H9 (cell line): ENCODE data around the gene EML1. TPM values are rescaled to one million over a fixed set of nuclear protein-coding genes. Genes with fewer than 3 reads are reported as not detected.
A peak's percentile ranks its signal among the peaks of the same experiment; 100 is the strongest.

Experiments
- DNase-seq: peaks from one replicate; pipeline ENCODE4 v3.0.0-alpha.2; 2017
- H2AFZ ChIP-seq: one replicate; pipeline ENCODE4 v1.6.1; 2013; ENCODE audit warnings: mild to moderate bottlenecking, low read length, control low read depth, moderate library complexity
- H2AK5ac ChIP-seq: 2 replicates; pipeline ENCODE4 v1.6.1; 2013; ENCODE audit warnings: low read length, control low read depth, mixed read lengths; ENCODE audit not compliant: insufficient read length
- H2BK120ac ChIP-seq: one replicate; pipeline ENCODE4 v1.6.1; 2013; ENCODE audit warnings: low read depth, mild to moderate bottlenecking, low read length, control low read depth, inconsistent platforms; ENCODE audit not compliant: poor library complexity, severe bottlenecking
- H2BK12ac ChIP-seq: 2 replicates; pipeline ENCODE4 v1.6.1; 2013; ENCODE audit warnings: low read length, control low read depth, mixed read lengths, low read depth; ENCODE audit not compliant: insufficient read length
- H2BK15ac ChIP-seq: 2 replicates; pipeline ENCODE4 v1.6.1; 2013; ENCODE audit warnings: low read depth, low read length, control low read depth
- H2BK20ac ChIP-seq: one replicate; pipeline ENCODE4 v1.6.1; 2013; ENCODE audit warnings: low read depth, mild to moderate bottlenecking, low read length, control low read depth, inconsistent platforms; ENCODE audit not compliant: poor library complexity, severe bottlenecking
- H2BK5ac ChIP-seq: 2 replicates; pipeline ENCODE4 v1.6.1; 2013; ENCODE audit warnings: low read length, control low read depth, mixed read lengths; ENCODE audit not compliant: insufficient read length
- H3K14ac ChIP-seq: 2 replicates; pipeline ENCODE4 v1.6.1; 2013; ENCODE audit warnings: low read length, control low read depth; ENCODE audit not compliant: insufficient read depth
- H3K18ac ChIP-seq: 2 replicates; pipeline ENCODE4 v1.6.1; 2013; ENCODE audit warnings: low read depth, mild to moderate bottlenecking, mixed read lengths, low read length, control low read depth; ENCODE audit not compliant: insufficient read length
- H3K23ac ChIP-seq: 2 replicates; pipeline ENCODE4 v1.6.1; 2013; ENCODE audit warnings: low read length, control low read depth, mixed read lengths, low read depth; ENCODE audit not compliant: insufficient read length
- H3K23me2 ChIP-seq: 2 replicates; pipeline ENCODE4 v1.6.1; 2013; ENCODE audit warnings: low read depth, mild to moderate bottlenecking, mixed read lengths, low read length, control low read depth; ENCODE audit not compliant: insufficient read length, poor library complexity, severe bottlenecking
- H3K27ac ChIP-seq: 2 replicates; pipeline ENCODE4 v1.5.1; 2013; ENCODE audit warnings: low read length, control low read depth, mixed read lengths, low read depth; ENCODE audit not compliant: insufficient read length
- H3K27me3 ChIP-seq: 2 replicates; pipeline ENCODE4 v1.6.1; 2013; ENCODE audit warnings: low read length, control low read depth, inconsistent platforms; ENCODE audit not compliant: insufficient read depth
- H3K4ac ChIP-seq: 2 replicates; pipeline ENCODE4 v1.6.1; 2013; ENCODE audit warnings: low read depth, mild to moderate bottlenecking, control low read depth, inconsistent platforms, low read length, moderate library complexity
- H3K4me1 ChIP-seq: 2 replicates; pipeline ENCODE4 v1.6.1; 2013; ENCODE audit warnings: low read length, control low read depth, inconsistent platforms; ENCODE audit not compliant: insufficient read depth
- H3K4me2 ChIP-seq: 2 replicates; pipeline ENCODE4 v1.6.1; 2013; ENCODE audit warnings: low read length, control low read depth, mixed read lengths; ENCODE audit not compliant: insufficient read length, insufficient read depth
- H3K56ac ChIP-seq: 2 replicates; pipeline ENCODE4 v1.6.1; 2013; ENCODE audit warnings: low read depth, mild to moderate bottlenecking, mixed read lengths, low read length, control low read depth; ENCODE audit not compliant: insufficient read length
- H3K79me1 ChIP-seq: 2 replicates; pipeline ENCODE4 v1.6.1; 2013; ENCODE audit warnings: low read depth, mild to moderate bottlenecking, moderate library complexity, low read length, control low read depth, inconsistent platforms; ENCODE audit not compliant: insufficient read depth, poor library complexity, severe bottlenecking
- H3K79me2 ChIP-seq: 2 replicates; pipeline ENCODE4 v1.6.1; 2013; ENCODE audit warnings: low read length, control low read depth, inconsistent platforms; ENCODE audit not compliant: insufficient read depth
- H3K9ac ChIP-seq: 2 replicates; pipeline ENCODE4 v1.6.1; 2013; ENCODE audit warnings: low read length, control low read depth, mixed read lengths; ENCODE audit not compliant: insufficient read length; ENCODE audit errors: extremely low read depth
- H3K9me3 ChIP-seq: one replicate; pipeline ENCODE4 v1.6.1; 2013; ENCODE audit warnings: low read depth, low read length, inconsistent platforms; ENCODE audit not compliant: control insufficient read depth
- H3T11ph ChIP-seq: one replicate; pipeline ENCODE4 v1.6.1; 2013; ENCODE audit warnings: mild to moderate bottlenecking, low read length, control low read depth, inconsistent platforms
- H4K20me1 ChIP-seq: one replicate; pipeline ENCODE4 v1.6.1; 2013; ENCODE audit not compliant: control insufficient read depth, insufficient read length, insufficient read depth
- H4K5ac ChIP-seq: 2 replicates; pipeline ENCODE4 v1.6.1; 2013; ENCODE audit warnings: low read depth, mild to moderate bottlenecking, mixed read lengths, low read length, control low read depth; ENCODE audit not compliant: insufficient read length
- H4K8ac ChIP-seq: replicated peaks from 2 replicates; pipeline ENCODE4 v1.6.1; 2013; ENCODE audit warnings: low read length, control low read depth, mixed read lengths, low read depth; ENCODE audit not compliant: insufficient read length
- H4K91ac ChIP-seq: 2 replicates; pipeline ENCODE4 v1.6.1; 2013; ENCODE audit warnings: low read depth, mild to moderate bottlenecking, moderate library complexity, mixed read lengths, low read length, control low read depth; ENCODE audit not compliant: insufficient read length
- H3K27ac Mint-ChIP-seq, 3 experiments: 2 replicates in 2 of 3; 3 replicates in 1 of 3; pipeline ENCODE4 v1.8.0; 2020 to 2021; ENCODE audit warnings: mixed read lengths in 3 of 3, mild to moderate bottlenecking in 1 of 3, moderate library complexity in 1 of 3
- H3K27me3 Mint-ChIP-seq: 2 replicates; pipeline ENCODE4 v1.8.0; 2021; ENCODE audit warnings: low read depth, mild to moderate bottlenecking, moderate library complexity, mixed read lengths
- H3K36me3 Mint-ChIP-seq, 3 experiments: 2 replicates in 2 of 3; 3 replicates in 1 of 3; pipeline ENCODE4 v1.8.0; 2020 to 2021; ENCODE audit warnings: low read depth in 3 of 3, mixed read lengths in 3 of 3; ENCODE audit not compliant: insufficient read depth in 1 of 3
- H3K4me1 Mint-ChIP-seq, 2 experiments: 2 replicates each; pipeline ENCODE4 v1.8.0; 2020; ENCODE audit warnings: mixed read lengths in 2 of 2
- H3K4me3 Mint-ChIP-seq, 2 experiments: 2 replicates in 1 of 2; 3 replicates in 1 of 2; pipeline ENCODE4 v1.8.0; 2020 to 2021; ENCODE audit warnings: mild to moderate bottlenecking in 2 of 2, mixed read lengths in 2 of 2, moderate library complexity in 1 of 2
- H3K9me3 Mint-ChIP-seq, 2 experiments: 2 replicates in 1 of 2; 3 replicates in 1 of 2; pipeline ENCODE4 v1.8.0; 2020; ENCODE audit warnings: mild to moderate bottlenecking in 2 of 2, mixed read lengths in 2 of 2, moderate library complexity in 1 of 2
- WGBS: extraction: QIAGEN DNeasy Blood & Tissue Kit; methylation state at CpG from one replicate; pipeline ENCODE4 v1.1.7; 2013; ENCODE audit warnings: missing lambda C conversion rate, low lambda C conversion rate, mixed read lengths; ENCODE audit not compliant: insufficient read length; ENCODE audit errors: extremely low coverage; 5-methylcytosine and 5-hydroxymethylcytosine counted together
- total RNA-seq: library from RNA; stranded (reverse); gene quantifications from 2 replicates; pipeline ENCODE4 v1.2.1, GENCODE V29; 2021
- TF ChIP-seq, protein P1 (sequence below): fragments of 200-600 bp; sonication (generic); conservative IDR thresholded peaks from 3 replicates; pipeline ENCODE4 v1.8.0; 2021; ENCODE audit warnings: antibody characterized with exemption, mild to moderate bottlenecking

Gene EML1
- total RNA-seq, 1 experiment from 2014 or later = 16.7 TPM

DNA sequence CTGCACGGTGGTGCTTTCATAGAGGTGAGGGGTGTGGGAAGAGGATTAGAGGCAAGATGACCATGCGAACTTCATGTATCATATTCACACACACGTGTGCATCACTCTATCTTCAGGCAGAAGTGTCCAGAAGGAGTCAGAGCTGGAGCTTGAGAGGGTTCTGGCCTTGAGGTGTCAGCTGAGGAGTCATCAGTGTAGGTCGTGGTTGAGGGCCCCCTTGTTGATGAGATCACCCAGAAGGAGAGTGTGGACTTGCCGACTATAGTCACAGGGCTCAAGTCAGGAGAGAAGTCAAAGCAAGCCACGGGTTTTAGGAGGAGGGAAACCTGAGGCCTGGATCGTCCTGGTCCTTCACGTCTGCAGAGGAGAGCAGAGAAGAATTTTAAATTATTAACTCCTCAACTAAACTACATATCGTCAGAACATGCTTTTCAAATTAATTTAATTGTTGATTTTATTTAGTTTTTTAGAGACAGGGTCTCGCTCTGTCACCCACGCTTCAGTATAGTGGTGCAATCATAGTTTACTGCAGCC lies 25.4 kb downstream of the EML1 start:
- no peak for DNase-seq
- Histone ChIP-seq H2BK12ac (no peak overlapping the region), H4K20me1 (no peaks in the 10 kb centered on the region), H2BK15ac (no peak overlapping the region), H3K9ac (no peak overlapping the region), H3K79me2 (no peaks in the 10 kb centered on the region), H4K5ac (no peak overlapping the region), H3K4ac (no peak overlapping the region), H3K14ac (no peak overlapping the region), H3K23ac (no peak overlapping the region), H3K27ac (no peak overlapping the region), H4K8ac (no peak overlapping the region), H3K18ac (no peak overlapping the region), H4K91ac (no peak overlapping the region), H2AFZ (no peak overlapping the region), H2BK120ac (no peak overlapping the region), H3K4me1 (no peaks in the 10 kb centered on the region; the same call in 1 of the 2 replicates), H3K56ac (no peak overlapping the region), H3K4me2 (no peak overlapping the region), H3T11ph (no peak overlapping the region), H3K79me1 (no peaks in the 10 kb centered on the region), H3K23me2 (no peaks in the 10 kb centered on the region), H2AK5ac (no peak overlapping the region), H3K9me3 (no peaks in the 10 kb centered on the region), H2BK5ac (no peak overlapping the region), H2BK20ac (no peak overlapping the region), H3K27me3 (no peaks in the 10 kb centered on the region)
- Mint-ChIP-seq H3K4me3 (no peak overlapping the region), H3K27ac (peak overlapping the region in 1 of 3 experiments; percentile 23; a peak in 1 of 7 replicates), H3K9me3 (no peaks in the 10 kb centered on the region), H3K27me3 (no peaks in the 10 kb centered on the region), H3K4me1 (peaks cover 19 to 21% of the 10 kb centered on the region in 2 experiments), H3K36me3 (no peaks in the 10 kb centered on the region)
- no CpG with 5 or more reads among the region's 11 CpGs for WGBS
- TF ChIP-seq, protein P1, sequence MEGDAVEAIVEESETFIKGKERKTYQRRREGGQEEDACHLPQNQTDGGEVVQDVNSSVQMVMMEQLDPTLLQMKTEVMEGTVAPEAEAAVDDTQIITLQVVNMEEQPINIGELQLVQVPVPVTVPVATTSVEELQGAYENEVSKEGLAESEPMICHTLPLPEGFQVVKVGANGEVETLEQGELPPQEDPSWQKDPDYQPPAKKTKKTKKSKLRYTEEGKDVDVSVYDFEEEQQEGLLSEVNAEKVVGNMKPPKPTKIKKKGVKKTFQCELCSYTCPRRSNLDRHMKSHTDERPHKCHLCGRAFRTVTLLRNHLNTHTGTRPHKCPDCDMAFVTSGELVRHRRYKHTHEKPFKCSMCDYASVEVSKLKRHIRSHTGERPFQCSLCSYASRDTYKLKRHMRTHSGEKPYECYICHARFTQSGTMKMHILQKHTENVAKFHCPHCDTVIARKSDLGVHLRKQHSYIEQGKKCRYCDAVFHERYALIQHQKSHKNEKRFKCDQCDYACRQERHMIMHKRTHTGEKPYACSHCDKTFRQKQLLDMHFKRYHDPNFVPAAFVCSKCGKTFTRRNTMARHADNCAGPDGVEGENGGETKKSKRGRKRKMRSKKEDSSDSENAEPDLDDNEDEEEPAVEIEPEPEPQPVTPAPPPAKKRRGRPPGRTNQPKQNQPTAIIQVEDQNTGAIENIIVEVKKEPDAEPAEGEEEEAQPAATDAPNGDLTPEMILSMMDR = no peak
